MM.1S (cell line): ENCODE measurements around the gene IST1.

Experiments
- DNase-seq: peaks from one replicate; pipeline ENCODE4 v3.0.0-alpha.2; 2015
- H2AFZ ChIP-seq: fragments of 300-600 bp; sonication (generic); 2 replicates; pipeline ENCODE4 v1.6.0; 2016; ENCODE audit warnings: antibody characterized with exemption, low read length
- H3F3A ChIP-seq: fragments of 300-600 bp; sonication (generic); 2 replicates; pipeline ENCODE4 v1.6.1; 2016; ENCODE audit warnings: mild to moderate bottlenecking, antibody characterized with exemption, low read length, moderate library complexity, mixed read lengths; ENCODE audit not compliant: insufficient read depth
- H3K27ac ChIP-seq: fragments of 300-600 bp; sonication (generic); 2 replicates; pipeline ENCODE4 v1.5.1; 2016; ENCODE audit warnings: mild to moderate bottlenecking, low read length
- H3K27me3 ChIP-seq: fragments of 300-600 bp; sonication (generic); replicated peaks from 2 replicates; pipeline ENCODE4 v1.6.0; 2016; ENCODE audit warnings: low read length; ENCODE audit not compliant: insufficient read depth
- H3K36me3 ChIP-seq: fragments of 300-600 bp; sonication (generic); replicated peaks from 2 replicates; pipeline ENCODE4 v1.6.1; 2016; ENCODE audit warnings: mild to moderate bottlenecking, low read length, mixed read lengths; ENCODE audit not compliant: insufficient read depth
- H3K4me1 ChIP-seq: fragments of 300-600 bp; sonication (generic); 2 replicates; pipeline ENCODE4 v1.6.1; 2016; ENCODE audit warnings: low read length, mixed read lengths
- H3K4me2 ChIP-seq: fragments of 300-600 bp; sonication (generic); 2 replicates; pipeline ENCODE4 v1.6.0; 2016; ENCODE audit warnings: low read depth, low read length
- H3K4me3 ChIP-seq: fragments of 300-600 bp; sonication (generic); 2 replicates; pipeline ENCODE4 v1.5.1; 2016; ENCODE audit warnings: low read length, mixed read lengths
- H3K79me2 ChIP-seq: fragments of 300-600 bp; sonication (generic); 2 replicates; pipeline ENCODE4 v1.6.1; 2016; ENCODE audit warnings: mixed run types, low read length, mixed read lengths
- H3K9ac ChIP-seq: fragments of 300-600 bp; sonication (generic); 2 replicates; pipeline ENCODE4 v1.6.1; 2016; ENCODE audit warnings: low read length, mixed read lengths
- H3K9me2 ChIP-seq: fragments of 300-600 bp; sonication (generic); replicated peaks from 2 replicates; pipeline ENCODE4 v1.6.1; 2016; ENCODE audit warnings: mild to moderate bottlenecking, low read length, mixed read lengths; ENCODE audit not compliant: insufficient read depth
- H3K9me3 ChIP-seq: fragments of 300-600 bp; sonication (generic); replicated peaks from 2 replicates; pipeline ENCODE4 v1.6.1; 2016; ENCODE audit warnings: mild to moderate bottlenecking, low read length, mixed read lengths; ENCODE audit not compliant: insufficient read depth
- H4K20me1 ChIP-seq: fragments of 300-600 bp; sonication (generic); 2 replicates; pipeline ENCODE4 v1.6.1; 2016; ENCODE audit warnings: mild to moderate bottlenecking, low read length, moderate library complexity, mixed read lengths; ENCODE audit not compliant: insufficient read depth
- EZH2 ChIP-seq: fragments of 300-600 bp; sonication (generic); optimal IDR thresholded peaks from 2 replicates; pipeline ENCODE3; 2017; ENCODE audit warnings: low read depth, mild to moderate bottlenecking, antibody characterized with exemption, low read length, mixed read lengths
- EZH2phosphoT487 ChIP-seq: fragments of 300-600 bp; sonication (generic); IDR thresholded peaks from 2 replicates; pipeline ENCODE4 v1.6.1; 2018; ENCODE audit warnings: antibody characterized with exemption, low read length
- TF ChIP-seq, protein P1 (sequence below): fragments of 300-600 bp; sonication (generic); IDR thresholded peaks from 2 replicates; pipeline ENCODE4 v1.5.1; 2016; ENCODE audit warnings: antibody characterized with exemption, low read length, mixed read lengths

Gene IST1

DNA sequence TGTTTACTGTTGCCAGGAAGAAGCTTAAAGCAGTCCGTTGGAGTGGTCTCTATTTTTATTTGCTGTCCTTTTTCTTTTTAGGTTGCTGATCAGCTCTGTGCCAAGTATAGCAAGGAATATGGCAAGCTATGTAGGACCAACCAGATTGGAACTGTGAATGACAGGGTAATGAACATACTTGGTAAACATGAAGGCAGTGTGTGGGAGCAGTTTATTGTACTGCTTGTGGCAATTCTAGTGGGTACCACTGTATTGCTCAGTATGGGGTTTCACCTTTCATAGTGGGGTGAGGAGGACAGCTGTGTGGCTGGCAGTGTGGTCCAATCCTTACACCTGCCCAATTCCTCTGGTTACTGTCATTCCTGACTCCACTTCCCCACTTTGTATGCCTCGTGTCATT, 25.3 kb downstream of the IST1 start:
- Histone ChIP-seq H3K4me3 (no peak overlapping the region), H2AFZ (no peak overlapping the region), H3K27me3 (no peaks in the 10 kb centered on the region), H3K4me2 (no peak overlapping the region), H4K20me1 (peaks cover 4% of the 10 kb centered on the region; the same call in 1 of the 2 replicates), H3K9me3 (no peaks in the 10 kb centered on the region), H3K79me2 (peaks cover 83% of the 10 kb centered on the region), H3K9ac (no peak overlapping the region), H3K9me2 (no peaks in the 10 kb centered on the region), H3K4me1 (peaks cover 27% of the 10 kb centered on the region), H3K27ac (no peak overlapping the region), H3K36me3 (peaks cover 38% of the 10 kb centered on the region), H3F3A (peaks cover 4% of the 10 kb centered on the region)
- TF ChIP-seq EZH2 (no peak), EZH2phosphoT487 (no peak)
- TF ChIP-seq, protein P1, sequence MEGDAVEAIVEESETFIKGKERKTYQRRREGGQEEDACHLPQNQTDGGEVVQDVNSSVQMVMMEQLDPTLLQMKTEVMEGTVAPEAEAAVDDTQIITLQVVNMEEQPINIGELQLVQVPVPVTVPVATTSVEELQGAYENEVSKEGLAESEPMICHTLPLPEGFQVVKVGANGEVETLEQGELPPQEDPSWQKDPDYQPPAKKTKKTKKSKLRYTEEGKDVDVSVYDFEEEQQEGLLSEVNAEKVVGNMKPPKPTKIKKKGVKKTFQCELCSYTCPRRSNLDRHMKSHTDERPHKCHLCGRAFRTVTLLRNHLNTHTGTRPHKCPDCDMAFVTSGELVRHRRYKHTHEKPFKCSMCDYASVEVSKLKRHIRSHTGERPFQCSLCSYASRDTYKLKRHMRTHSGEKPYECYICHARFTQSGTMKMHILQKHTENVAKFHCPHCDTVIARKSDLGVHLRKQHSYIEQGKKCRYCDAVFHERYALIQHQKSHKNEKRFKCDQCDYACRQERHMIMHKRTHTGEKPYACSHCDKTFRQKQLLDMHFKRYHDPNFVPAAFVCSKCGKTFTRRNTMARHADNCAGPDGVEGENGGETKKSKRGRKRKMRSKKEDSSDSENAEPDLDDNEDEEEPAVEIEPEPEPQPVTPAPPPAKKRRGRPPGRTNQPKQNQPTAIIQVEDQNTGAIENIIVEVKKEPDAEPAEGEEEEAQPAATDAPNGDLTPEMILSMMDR = no peak
- DNase-seq = no peak

DNA sequence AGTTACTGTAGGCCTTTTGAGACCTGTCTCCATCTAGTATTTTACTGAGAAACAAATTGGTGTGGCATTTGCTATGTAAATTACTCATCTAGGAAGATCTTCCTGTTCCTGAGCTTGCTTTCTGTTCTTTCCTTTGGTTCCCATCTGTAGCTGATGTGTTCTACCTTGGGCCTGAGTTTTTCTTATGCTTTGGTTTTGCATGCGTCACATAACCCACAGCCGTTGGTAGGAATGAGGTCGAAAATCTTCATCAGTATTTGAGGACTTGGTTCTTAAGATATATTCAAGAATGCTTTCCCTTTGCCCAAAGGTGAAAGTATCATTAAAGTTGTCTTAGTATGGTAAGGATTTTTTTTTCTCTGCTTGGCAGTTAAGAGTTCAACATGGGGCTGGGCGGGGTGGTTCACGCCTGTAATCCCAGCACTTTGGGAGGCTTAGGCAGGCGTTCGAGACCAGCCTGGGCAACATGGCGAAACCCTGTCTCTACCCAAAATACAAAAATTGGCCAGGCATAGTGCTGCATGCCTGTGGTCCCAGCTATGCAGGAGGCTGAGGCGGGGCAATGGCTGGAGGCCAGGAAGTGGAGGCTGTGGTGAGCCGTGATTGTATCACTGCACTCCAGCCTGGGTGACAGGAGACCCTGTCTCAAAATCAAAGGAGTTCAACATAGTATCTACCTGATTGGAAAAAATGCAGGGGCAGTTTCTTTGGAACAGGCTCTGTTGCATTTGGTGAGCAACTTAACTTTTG, 28.8 kb downstream of the IST1 start:
- H3K4me1 ChIP-seq = peaks cover 6% of the 10 kb centered on the region
- no peak overlapping the region for H2AFZ ChIP-seq
- peaks cover 65% of the 10 kb centered on the region for H3K79me2 ChIP-seq
- H3K36me3 ChIP-seq = peaks cover 33% of the 10 kb centered on the region
- no peaks in the 10 kb centered on the region for H3F3A ChIP-seq
- no peak overlapping the region for H3K27ac ChIP-seq
- H3K9me2 ChIP-seq = no peaks in the 10 kb centered on the region
- H3K4me2 ChIP-seq = no peak overlapping the region
- DNase-seq = no peak
- TF ChIP-seq, protein P1 = no peak
- TF ChIP-seq EZH2phosphoT487 (no peak), EZH2 (no peak)
- no peaks in the 10 kb centered on the region for H3K9me3 ChIP-seq
- H3K27me3 ChIP-seq = no peaks in the 10 kb centered on the region
- H3K4me3 ChIP-seq = no peak overlapping the region
- H3K9ac ChIP-seq = no peak overlapping the region
- no peaks in the 10 kb centered on the region for H4K20me1 ChIP-seq

DNA sequence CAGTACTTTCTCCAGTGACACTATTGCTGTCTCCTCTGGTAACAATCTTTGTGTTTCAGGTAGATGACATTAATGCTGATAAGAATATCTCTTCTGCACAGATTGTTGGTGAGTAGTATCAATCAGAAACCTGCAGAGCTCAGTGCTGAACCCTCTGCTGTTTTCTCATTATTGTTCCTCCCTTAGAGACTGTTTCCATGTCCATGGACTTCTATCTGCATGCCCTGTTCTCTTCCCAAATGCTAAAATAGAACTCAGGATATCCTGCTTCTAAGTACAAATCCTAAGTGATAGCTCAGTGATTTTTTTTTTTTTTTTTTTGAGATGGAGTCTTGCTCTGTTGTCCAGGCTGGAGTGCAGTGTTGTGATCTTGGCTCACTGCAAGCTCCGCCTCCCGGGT, 29.4 kb downstream of the IST1 start:
- DNase-seq = no peak
- no peaks in the 10 kb centered on the region for H3K27me3 ChIP-seq
- peaks cover 64% of the 10 kb centered on the region for H3K79me2 ChIP-seq
- no peaks in the 10 kb centered on the region for H3K9me3 ChIP-seq
- H3F3A ChIP-seq = no peaks in the 10 kb centered on the region
- H3K4me2 ChIP-seq = no peak overlapping the region
- no peak for TF ChIP-seq EZH2
- TF ChIP-seq, protein P1 = no peak
- TF ChIP-seq EZH2phosphoT487 = no peak
- H3K36me3 ChIP-seq = peaks cover 31% of the 10 kb centered on the region
- no peaks in the 10 kb centered on the region; the same call in 1 of the 2 replicates for H3K4me1 ChIP-seq
- no peak overlapping the region for H3K27ac ChIP-seq
- no peak overlapping the region for H3K4me3 ChIP-seq
- H3K9me2 ChIP-seq = no peaks in the 10 kb centered on the region
- no peak overlapping the region for H2AFZ ChIP-seq
- no peak overlapping the region for H3K9ac ChIP-seq
- no peaks in the 10 kb centered on the region for H4K20me1 ChIP-seq
